Astrocyte (in vitro differentiated cells and primary cell): ENCODE data around the gene SPON1.
"Not testable (repeated sequence)": the region's sequence is repeated elsewhere in the genome, so short reads cannot be mapped to it uniquely, and the experiment has no call there.

ENCODE experiments used
- CTCF ChIP-seq: IDR thresholded peaks from 2 replicates; pipeline ENCODE4 v1.5.1; 2011; ENCODE audit warnings: low read depth, mild to moderate bottlenecking, inconsistent platforms, low read length, moderate library complexity; ENCODE audit not compliant: insufficient read depth
- EZH2 ChIP-seq: IDR thresholded peaks from 2 replicates; pipeline ENCODE4 v1.6.1; 2012; ENCODE audit warnings: mild to moderate bottlenecking, low read length, inconsistent platforms; ENCODE audit not compliant: insufficient read depth

GRCh38 chr11:13986695-13987094 lies 24.2 kb downstream of the SPON1 start:
- TF ChIP-seq CTCF, EZH2: not testable (repeated sequence)
